Gastroesophageal sphincter (tissue), 3 donors: ENCODE measurements around the gene SCD5.

ENCODE experiments used
- EP300 ChIP-seq: sonication (generic); formaldehyde crosslinking; IDR thresholded peaks from one replicate; pipeline ENCODE4 v1.6.1; 2017; ENCODE audit warnings: antibody characterized with exemption, mild to moderate bottlenecking
- POLR2A ChIP-seq, 2 donors: fragments of 450-650 bp; IDR thresholded peaks; one replicate each; pipeline ENCODE4 v1.6.1; 2017; ENCODE audit warnings: antibody characterized with exemption in 2 of 2, mild to moderate bottlenecking in 2 of 2, moderate library complexity in 1 of 2
- POLR2AphosphoS5 ChIP-seq: sonication (generic); formaldehyde crosslinking; IDR thresholded peaks from one replicate; pipeline ENCODE4 v1.6.1; 2017; ENCODE audit warnings: antibody characterized with exemption
- TF ChIP-seq, protein P1 (sequence below), 4 experiments: fragments of 200-600 bp in 2 of 4; fragments of 450-650 bp in 2 of 4; sonication (generic) in 1 of 4; IDR thresholded peaks; one replicate each; pipeline ENCODE4 v1.5.1; 2017 to 2019; ENCODE audit warnings: antibody characterized with exemption in 4 of 4, mild to moderate bottlenecking in 2 of 4, moderate library complexity in 2 of 4

DNA sequence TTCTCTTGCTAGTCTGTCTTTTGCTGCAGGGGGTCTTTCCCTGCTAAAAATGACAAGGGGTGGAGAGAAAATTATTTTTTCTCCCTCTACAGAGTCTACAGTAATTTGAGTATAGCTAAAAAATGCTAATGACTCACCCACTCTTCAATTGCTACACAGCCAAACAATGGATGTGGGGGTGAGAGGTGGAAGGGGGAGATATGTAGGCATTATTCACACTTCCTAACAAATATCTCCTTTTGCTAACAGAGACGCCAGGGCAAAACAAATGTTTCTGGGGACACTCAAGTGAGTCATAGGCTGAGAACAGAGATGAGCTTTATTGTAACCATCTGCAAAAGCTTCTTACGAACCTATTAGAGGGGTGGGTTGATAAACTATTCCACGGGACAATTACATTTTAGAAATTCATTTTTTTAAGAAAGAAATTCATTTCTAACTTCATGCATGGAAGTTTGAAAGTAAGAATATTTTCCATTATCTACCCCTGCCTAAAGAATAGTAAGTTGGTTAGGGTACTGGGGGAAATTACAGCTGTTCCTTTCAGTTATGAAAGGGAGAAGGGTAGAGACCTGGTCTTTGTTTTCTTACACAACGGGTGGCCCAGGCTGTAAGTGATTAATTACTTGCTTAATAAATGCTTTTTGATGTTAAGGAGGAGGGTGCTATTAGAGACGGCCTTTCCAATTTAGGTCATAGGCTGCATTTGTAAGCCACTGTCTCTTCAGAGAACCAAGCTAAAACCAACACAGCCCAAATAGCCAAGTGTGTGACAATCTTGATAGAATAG is 12.8 kb downstream of the SCD5 start:
- TF ChIP-seq, protein P1, sequence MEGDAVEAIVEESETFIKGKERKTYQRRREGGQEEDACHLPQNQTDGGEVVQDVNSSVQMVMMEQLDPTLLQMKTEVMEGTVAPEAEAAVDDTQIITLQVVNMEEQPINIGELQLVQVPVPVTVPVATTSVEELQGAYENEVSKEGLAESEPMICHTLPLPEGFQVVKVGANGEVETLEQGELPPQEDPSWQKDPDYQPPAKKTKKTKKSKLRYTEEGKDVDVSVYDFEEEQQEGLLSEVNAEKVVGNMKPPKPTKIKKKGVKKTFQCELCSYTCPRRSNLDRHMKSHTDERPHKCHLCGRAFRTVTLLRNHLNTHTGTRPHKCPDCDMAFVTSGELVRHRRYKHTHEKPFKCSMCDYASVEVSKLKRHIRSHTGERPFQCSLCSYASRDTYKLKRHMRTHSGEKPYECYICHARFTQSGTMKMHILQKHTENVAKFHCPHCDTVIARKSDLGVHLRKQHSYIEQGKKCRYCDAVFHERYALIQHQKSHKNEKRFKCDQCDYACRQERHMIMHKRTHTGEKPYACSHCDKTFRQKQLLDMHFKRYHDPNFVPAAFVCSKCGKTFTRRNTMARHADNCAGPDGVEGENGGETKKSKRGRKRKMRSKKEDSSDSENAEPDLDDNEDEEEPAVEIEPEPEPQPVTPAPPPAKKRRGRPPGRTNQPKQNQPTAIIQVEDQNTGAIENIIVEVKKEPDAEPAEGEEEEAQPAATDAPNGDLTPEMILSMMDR (IDR thresholded peaks at IDR 0.05), result no peak
- no peak for TF ChIP-seq POLR2AphosphoS5
- no peak for TF ChIP-seq POLR2A (IDR thresholded peaks at IDR 0.05)
- no peak for TF ChIP-seq EP300
